AML-193 (cell line): ENCODE data around the gene UCN2.
"Not testable (repeated sequence)": the region's sequence is repeated elsewhere in the genome, so short reads cannot be mapped to it uniquely, and the experiment has no call there.

Experiments
- DNase-seq, 2 experiments: peaks; one replicate each; lab custom pipeline; 2025; lab: John Stamatoyannopoulos, UW

UCN2 gene

DNA sequence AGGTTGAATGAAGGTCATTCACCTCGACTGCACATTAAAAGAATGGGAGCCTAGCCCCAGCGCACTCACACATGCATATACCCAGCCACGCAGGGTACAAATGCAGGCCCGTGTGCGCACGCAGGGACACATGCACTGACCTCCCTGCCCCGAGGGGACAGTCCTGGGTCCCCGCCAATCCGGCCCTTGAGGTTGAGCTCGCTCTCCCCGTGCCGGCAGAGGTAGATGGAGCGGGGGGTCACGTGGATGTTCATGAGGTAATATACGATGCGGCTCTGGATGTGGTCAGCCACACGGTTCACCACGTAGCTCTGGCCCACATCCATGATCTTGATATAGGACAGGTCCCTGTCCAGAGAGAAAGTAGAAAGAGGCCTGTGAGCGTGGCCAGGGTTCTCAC is 27.5 kb downstream of the UCN2 start:
- no peak for DNase-seq

DNA sequence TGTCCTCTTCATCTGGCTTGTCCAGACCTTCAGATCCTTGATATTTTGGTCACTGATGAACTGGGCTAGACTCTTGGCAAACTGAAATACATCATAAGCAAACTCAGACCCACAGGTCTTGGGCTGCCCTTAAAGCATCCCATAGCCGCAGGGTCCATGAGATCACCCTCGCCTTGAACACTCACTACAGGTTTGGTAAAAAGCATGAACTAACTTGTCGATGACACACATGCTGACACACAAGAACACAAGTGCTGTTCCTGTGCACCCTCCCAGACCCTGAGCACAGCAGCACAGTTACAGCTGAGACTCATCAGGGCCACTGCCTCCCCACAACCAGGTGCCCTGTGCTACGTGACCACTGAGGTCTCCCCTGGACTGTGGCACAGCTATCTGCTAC is 28.0 kb downstream of the UCN2 start:
- no peak for DNase-seq

DNA sequence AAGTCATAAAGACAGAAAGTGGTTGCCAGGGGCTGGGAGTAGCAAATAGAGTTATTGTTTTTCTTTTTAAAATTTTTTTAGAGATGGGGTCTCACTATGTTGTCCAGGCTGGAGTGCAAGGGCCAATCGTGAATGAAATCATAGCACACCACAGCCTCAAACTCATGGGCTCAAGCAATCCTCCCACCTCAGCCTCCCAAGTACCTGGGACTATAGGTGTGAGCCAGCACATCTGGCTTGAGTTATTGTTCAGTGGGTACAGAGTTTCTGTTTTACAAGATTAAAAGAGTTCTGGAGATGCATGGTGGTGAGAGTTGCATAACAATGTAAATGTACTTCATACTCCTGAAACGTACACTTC is 30.6 kb downstream of the UCN2 start:
- no peak for DNase-seq

DNA sequence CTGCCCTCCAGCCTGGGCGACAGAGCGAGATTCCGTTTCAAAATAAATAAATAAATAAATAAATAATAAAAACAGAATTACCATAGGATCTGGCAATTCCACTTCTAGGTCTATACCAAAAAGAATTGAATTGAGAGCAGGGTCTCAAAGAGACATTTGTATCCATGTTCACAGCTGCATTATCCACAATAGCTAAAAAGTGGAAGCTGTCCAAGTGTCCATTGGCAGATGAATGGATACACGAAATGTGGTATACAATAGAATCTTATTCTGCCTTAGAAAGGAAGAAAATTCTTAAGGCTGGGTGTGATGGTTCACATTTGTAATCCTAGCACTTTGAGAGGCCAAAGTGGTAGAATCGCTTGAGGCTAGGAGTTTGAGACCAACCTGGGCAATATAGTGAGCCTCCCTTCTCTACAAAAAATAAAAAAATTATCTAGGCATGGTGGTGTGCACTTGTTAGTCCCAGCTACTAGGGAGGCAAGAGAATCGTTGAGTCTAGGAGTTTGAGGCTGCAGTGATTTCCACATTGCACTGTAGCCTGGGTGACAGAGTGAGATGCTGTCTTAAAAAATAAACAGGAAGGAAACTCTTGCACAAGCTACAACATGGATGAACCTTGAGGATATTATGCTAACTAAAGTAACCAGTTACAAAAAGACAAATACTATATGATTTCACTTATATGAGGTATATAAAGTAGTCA is 31.2 kb downstream of the UCN2 start:
- peak in 1 of 2 experiments; percentile 25 for DNase-seq

DNA sequence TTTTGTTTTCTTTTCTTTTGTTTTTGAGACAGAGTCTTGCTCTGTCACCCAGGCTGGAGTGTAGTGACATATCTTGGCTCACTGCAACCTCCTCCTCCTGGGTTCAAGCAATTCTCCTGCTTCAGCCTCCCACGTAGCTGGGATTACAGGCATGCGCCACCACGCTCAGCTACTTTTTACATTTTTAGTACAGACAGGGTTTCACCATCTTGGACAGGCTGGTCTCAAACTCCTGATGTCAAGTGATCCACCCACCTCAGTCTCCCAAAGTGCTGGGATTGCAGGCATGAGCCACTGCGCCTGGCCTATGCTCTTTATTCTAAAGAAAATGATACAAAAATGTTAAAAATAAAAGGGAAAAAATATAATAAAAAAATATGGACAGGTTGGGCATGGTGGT is 32.9 kb downstream of the UCN2 start:
- not testable (repeated sequence) for DNase-seq

DNA sequence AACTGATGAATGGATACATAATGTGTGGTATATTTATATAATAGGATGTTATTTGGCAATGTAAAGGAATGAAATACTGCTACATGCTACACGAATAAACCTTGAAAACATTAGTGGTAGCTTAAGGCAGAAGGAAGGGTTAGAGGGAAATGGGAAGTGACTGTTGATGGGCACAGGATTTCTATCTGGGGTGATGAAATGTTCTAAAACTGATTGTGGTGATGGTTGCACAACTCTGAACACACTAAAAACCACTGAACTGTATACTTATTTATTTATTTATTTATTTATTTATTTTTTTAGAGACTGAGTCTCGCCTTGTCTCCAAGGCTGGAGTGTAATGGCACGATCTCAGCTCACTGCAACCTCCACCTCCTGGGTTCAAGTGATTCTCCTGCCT is 34.8 kb downstream of the UCN2 start:
- DNase-seq: peak; percentile 90 to 93

DNA sequence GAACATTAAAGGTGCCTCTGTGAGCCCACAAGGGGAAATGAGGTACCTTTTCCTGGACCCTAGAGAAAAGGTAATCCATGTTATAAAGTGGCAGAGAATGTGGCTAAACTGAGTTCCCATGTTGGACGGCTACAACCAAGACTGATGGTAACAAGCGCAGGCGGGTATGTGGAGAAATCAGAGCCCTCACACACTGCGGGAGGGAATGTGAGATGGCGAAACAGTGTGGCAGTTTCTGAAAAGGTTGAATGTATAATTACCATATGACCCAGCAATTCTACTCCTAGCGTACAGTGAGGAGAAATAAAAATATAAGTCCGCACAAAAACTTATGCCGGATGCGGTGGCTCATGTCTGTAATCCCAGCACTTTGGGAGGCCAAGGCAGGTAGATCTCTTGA is 35.5 kb downstream of the UCN2 start:
- no peak for DNase-seq

DNA sequence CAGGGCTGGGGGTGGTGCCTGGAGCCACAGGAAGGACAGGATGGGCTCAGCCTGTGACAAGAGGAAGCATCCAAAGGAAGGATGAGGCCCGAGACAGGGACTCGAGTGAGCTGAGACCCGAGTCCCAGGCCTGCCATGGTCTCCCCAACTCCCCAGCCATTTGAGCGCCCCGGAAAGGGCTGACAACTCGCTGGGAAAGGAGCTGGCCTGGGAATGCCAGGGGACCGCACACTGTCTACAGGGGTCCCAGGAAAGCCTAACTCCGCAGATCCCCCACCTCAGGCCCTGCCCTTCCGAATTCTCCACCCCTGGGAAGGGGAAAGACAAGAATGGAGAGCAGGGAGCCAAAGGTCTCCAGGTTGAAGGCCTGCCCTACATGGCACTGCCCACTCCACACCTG is 38.6 kb downstream of the UCN2 start:
- no peak for DNase-seq

DNA sequence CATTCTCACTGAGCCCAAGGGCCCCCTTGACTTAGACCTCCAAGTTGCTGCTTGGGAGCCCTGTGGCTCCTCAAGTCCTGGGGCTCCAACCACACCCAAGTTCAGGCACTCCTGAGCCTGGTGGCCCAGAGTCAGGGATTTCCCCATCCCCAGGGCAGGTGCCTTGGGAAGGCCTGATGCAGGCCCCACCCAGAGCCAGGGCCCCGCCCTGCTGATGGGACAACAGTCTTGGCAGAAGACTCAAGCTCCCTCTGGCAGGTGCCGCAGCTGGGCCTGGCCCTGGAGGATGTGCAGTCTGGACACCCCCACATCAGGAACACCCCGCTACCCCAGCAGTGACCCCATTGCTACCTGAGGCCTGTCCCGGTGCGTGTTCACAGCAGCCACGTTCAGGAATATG is 41.9 kb downstream of the UCN2 start:
- no peak for DNase-seq

DNA sequence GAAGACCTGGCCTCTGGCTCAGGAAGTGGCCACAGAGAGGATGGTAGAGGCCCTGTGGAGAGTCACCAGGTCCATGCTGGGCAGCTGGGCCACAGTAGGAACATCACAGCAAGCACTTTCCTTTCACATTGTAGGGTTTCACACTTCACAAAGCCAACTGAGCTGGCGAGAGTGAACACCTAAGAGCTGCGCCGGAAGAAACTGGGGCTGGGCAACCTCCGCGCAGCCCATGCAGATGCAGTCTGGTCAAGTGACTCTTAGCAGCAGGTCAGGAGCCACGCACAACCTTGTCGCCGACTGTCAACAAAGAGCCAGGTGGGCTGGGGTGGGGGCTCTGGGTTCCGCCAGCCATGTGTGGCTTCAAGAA is 44.3 kb downstream of the UCN2 start:
- no peak for DNase-seq

DNA sequence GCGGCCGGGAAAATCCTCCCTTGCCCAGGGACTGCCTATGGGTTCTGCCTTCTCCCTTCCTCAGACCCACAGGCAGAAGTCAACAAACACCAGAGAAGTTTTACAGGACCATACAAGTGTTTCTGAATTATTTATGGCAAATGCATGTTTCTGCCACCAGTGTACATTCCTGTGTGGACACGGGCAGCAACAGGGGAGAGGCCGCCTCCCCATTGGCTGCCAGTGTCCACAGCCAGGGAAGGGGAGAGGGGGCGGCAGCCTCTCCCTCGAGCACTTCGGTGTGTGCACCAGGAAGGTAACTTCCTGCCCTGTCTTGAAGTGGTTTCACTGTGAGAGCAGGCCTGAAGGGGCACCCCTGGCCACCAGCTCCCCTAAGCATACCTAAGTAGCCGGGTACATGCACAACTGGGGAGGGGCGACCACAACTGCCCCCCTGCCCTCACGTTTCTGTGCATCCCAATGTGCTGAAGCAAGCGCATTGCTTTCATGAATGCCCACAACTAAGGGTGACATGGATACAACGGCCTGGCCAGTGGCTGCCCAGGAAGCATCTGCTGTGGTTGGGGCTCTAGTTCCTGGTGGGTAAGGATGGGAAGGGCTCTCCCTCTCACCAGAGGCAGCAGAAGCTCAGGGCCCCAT is 44.8 kb downstream of the UCN2 start:
- peak; percentile 25 to 49 for DNase-seq

DNA sequence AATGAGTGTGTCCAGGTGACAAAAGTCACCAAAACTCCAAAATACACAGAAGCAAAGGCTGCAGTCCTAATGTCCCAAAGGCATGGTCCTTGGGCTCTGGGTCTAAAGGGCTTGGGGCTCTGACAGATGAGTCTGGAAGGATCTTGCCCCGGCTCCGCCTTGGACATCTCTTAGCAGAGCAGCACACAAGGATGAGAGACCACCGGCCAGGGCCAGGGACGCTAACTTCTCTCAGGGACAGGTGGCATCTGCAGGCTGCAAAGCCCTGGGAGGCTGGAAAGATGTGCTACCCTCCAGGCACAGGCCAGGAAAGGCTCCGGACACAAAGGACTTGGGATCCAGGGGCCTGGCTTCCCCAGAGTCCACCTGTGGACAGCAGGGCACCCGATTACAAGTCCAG is 45.5 kb downstream of the UCN2 start:
- DNase-seq: no peak

DNA sequence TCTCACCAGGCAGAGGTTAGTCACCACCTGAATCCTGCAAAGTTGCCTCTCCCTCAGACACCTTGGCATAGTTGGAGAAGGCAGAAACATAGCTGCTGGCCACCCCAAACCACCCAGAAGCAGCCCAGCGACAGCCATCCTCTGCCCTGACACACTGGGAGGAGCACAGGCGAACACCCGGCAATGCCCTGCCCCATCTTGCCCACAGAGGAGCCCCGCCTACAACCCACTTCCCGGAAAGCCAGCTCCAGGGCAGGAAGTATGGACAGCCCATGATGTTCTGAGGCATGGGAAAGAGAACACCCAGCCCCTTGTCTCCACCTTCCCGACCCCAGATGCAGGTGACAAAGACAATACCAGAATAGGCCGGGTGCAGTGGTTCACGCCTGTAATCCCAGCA is 47.0 kb downstream of the UCN2 start:
- DNase-seq: no peak

DNA sequence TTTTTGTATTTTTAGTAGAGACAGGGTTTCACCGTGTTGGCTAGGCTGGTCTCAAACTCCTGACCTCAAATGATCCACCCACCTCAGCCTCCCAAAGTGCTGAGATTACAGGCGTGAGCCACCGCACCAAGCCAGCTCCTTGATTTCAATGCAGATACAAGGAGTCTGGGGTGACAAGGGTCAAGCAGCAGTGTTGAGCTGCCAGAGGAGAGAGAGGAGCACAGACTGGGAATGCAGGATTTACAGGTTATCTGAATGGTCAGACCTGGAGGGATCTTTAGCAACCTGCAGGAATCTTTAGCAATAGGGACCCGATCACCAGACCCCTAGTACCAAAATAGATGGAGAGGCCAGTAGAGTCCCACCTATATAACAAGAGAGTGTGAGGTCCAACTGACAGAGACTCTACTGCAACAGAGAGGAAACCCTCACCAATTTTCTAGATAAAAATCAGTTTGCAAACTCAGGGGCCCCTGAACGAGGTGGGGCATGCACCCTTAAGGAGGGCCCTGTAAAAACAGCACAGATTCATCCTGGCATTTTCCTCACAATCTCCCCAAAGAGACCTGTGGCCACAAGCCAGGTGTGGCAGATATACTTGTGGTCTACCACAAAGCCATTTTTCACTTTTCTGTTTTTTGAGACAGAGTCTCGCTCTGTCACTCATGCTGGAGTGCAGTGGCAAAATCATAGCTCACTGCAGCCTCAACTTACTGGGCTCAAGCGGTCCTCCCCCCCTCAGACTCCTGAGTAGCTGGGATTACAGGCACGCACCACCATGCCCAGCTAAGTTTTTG is 49.0 kb downstream of the UCN2 start:
- DNase-seq: no peak
